HepG2 (cell line): ENCODE results near the gene CRYZL1. TPM values are rescaled to one million over a fixed set of nuclear protein-coding genes. Genes with fewer than 3 reads are reported as not detected.

ENCODE experiments used
- ETV6 ChIP-seq: sonication (generic); formaldehyde crosslinking; conservative IDR thresholded peaks from 2 replicates; pipeline ENCODE4 v1.4.0; 2020; ENCODE audit warnings: missing genetic modification reagents
- EZH2 ChIP-seq: conservative IDR thresholded peaks from 2 replicates; pipeline ENCODE4 v1.6.1; 2012; ENCODE audit warnings: mild to moderate bottlenecking, low read depth, low read length, moderate library complexity
- MATR3 ChIP-seq: sonication (generic); formaldehyde crosslinking; IDR thresholded peaks from 2 replicates; pipeline ENCODE4 v1.4.0; 2020; ENCODE audit warnings: missing genetic modification reagents
- MAZ ChIP-seq, 2 experiments: sonication (generic) in 1 of 2; formaldehyde crosslinking in 1 of 2; IDR thresholded peaks; 2 replicates each; pipeline versions ENCODE4 v1.5.0 to v1.6.1; 2012 to 2020; ENCODE audit warnings: low read depth in 2 of 2, mild to moderate bottlenecking in 2 of 2, borderline replicate concordance in 1 of 2, improper control_type of control experiment in 1 of 2, low read length in 1 of 2, missing genetic modification reagents in 1 of 2, moderate library complexity in 1 of 2
- MED8 ChIP-seq: sonication (generic); formaldehyde crosslinking; IDR thresholded peaks from 2 replicates; pipeline ENCODE4 v1.8.1; 2023; ENCODE audit warnings: mild to moderate bottlenecking, missing genetic modification reagents; ENCODE audit not compliant: insufficient replicate concordance
- PRPF4 ChIP-seq: fragments of 200-400 bp; formaldehyde crosslinking; IDR thresholded peaks from 2 replicates; pipeline ENCODE4 v1.6.1; 2016; ENCODE audit warnings: low read length, low read depth; ENCODE audit not compliant: poor library complexity, severe bottlenecking
- RFX3 ChIP-seq: IDR thresholded peaks from 2 replicates; pipeline ENCODE4 v1.6.1; 2016; ENCODE audit warnings: missing biosample characterization, missing genetic modification reagents
- RFX5 ChIP-seq: IDR thresholded peaks from 2 replicates; pipeline ENCODE4 v1.6.1; 2011; ENCODE audit warnings: low read depth, low read length, improper control_type of control experiment
- SRSF1 ChIP-seq: fragments of 200-400 bp; formaldehyde crosslinking; optimal IDR thresholded peaks from 2 replicates; pipeline ENCODE3; 2017; ENCODE audit warnings: mild to moderate bottlenecking, low read depth, low read length, moderate library complexity
- YEATS2 ChIP-seq: sonication (generic); formaldehyde crosslinking; IDR thresholded peaks from 2 replicates; pipeline ENCODE4 v1.4.0; 2020; ENCODE audit warnings: missing genetic modification reagents, borderline replicate concordance
- ZNF124 ChIP-seq: sonication (generic); formaldehyde crosslinking; IDR thresholded peaks from 2 replicates; pipeline ENCODE4 v1.4.0; 2020; ENCODE audit warnings: missing genetic modification reagents
- ZNF44 ChIP-seq: sonication (generic); formaldehyde crosslinking; IDR thresholded peaks from 2 replicates; pipeline ENCODE4 v1.5.1; 2020; ENCODE audit warnings: mild to moderate bottlenecking, missing genetic modification reagents
- ZNF781 ChIP-seq: sonication (generic); formaldehyde crosslinking; IDR thresholded peaks from 2 replicates; pipeline ENCODE4 v1.5.1; 2020; ENCODE audit warnings: borderline replicate concordance, mild to moderate bottlenecking, missing genetic modification reagents; ENCODE audit errors: not compliant biosample characterization
- polyA plus RNA-seq, 8 experiments: library from polyadenylated mRNA; depleted of rRNA in 3 of 8; stranded (reverse) in 7 of 8; unstranded in 1 of 8; fragments of >200 nt; fragmentation: Illumina TruSeq in 4 of 8; extraction: Trizol in 4 of 8; gene quantifications; 2 replicates each; pipeline versions ENCODE4 v1.2.1 to v1.2.3, GENCODE V29; 2011 to 2016; ENCODE audit warnings: low read depth in 4 of 8, missing spikeins in 1 of 8, mixed read lengths in 1 of 8; ENCODE audit not compliant: insufficient read depth in 1 of 8
- total RNA-seq, 5 experiments: library from RNA; depleted of rRNA; stranded (reverse); fragments of >200 nt; fragmentation: Illumina TruSeq; extraction: Trizol; gene quantifications; 2 replicates each; pipeline ENCODE4 v1.2.3, GENCODE V29; 2016; ENCODE audit warnings: low read depth in 1 of 5
- TF ChIP-seq, protein P1 (sequence below): sonication (generic); IDR thresholded peaks from 2 replicates; pipeline ENCODE4 v1.6.1; 2016; ENCODE audit warnings: low read depth, borderline replicate concordance
- TF ChIP-seq, protein P2 (sequence below): IDR thresholded peaks from 2 replicates; pipeline ENCODE4 v1.6.1; 2018; ENCODE audit warnings: missing genetic modification reagents
- TF ChIP-seq, protein P3 (sequence below): IDR thresholded peaks from 2 replicates; pipeline ENCODE4 v1.6.1; 2016; ENCODE audit warnings: missing compliant biosample characterization, missing genetic modification reagents, borderline replicate concordance

Gene CRYZL1
- total and polyA plus RNA-seq, 2 of the 13 experiments (the other 11 are each of a cell fraction or from before 2014, with no cell fraction given): 20.3 to 27.7 TPM

DNA sequence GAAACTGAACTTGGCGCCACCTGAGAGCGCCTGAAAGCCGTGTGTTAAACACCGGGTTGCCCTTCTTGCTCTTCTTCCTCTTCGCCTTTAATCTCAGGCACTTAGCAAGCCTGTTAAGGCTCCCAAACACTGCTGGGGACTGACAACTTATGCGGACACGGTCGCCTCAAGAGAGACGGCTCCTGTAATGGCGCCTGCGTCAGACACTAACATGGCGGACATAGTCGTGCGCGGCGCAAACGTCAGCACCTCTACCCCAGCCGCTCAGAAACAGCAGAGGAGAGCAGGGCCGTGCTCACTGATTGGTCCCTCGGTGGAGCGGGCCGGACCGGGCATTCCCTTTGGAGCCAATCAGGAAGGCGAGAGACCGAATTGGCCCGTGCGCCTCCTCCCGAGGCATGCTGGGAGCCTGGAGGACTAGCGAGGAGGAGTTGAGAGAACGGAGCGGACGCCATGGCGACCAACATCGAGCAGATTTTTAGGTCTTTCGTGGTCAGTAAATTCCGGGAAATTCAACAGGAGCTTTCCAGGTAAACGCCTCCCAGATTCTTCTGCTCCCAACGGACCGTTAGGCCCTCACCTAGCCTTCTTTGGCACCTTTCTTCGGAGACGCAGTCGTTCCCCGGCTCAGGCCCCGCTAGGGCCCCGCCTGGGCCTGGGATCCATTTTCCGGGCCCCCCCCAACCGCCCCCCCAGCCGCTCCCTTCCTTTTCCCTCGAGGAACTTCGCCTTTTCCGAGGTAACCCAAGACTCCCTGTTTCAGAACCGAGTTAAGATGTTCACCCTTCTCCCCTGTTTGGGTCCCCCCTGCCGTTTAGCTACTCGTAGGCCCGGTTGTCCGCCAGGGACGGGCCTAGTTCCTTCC lies 98.7 kb downstream of the CRYZL1 start, which contains the start of gene SON (continued):
- 0 out of 2 replicates have a peak, but pooled peaks have one; percentile 46 for TF ChIP-seq ZNF124 (CRISPR knock-in tag)
- TF ChIP-seq SRSF1: peak; percentile 75
- TF ChIP-seq, protein P1, sequence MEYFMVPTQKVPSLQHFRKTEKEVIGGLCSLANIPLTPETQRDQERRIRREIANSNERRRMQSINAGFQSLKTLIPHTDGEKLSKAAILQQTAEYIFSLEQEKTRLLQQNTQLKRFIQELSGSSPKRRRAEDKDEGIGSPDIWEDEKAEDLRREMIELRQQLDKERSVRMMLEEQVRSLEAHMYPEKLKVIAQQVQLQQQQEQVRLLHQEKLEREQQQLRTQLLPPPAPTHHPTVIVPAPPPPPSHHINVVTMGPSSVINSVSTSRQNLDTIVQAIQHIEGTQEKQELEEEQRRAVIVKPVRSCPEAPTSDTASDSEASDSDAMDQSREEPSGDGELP: peak; percentile 10; the same call in 1 of the 2 replicates
- TF ChIP-seq, protein P2, sequence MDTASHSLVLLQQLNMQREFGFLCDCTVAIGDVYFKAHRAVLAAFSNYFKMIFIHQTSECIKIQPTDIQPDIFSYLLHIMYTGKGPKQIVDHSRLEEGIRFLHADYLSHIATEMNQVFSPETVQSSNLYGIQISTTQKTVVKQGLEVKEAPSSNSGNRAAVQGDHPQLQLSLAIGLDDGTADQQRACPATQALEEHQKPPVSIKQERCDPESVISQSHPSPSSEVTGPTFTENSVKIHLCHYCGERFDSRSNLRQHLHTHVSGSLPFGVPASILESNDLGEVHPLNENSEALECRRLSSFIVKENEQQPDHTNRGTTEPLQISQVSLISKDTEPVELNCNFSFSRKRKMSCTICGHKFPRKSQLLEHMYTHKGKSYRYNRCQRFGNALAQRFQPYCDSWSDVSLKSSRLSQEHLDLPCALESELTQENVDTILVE (CRISPR knock-in tag): peak; percentile 56; the same call in 1 of the 2 replicates
- TF ChIP-seq MATR3: no peak
- TF ChIP-seq PRPF4: no peak
- TF ChIP-seq EZH2: no peak
- TF ChIP-seq ETV6 (CRISPR knock-in tag): no peak
- no peak for TF ChIP-seq ZNF44 (CRISPR knock-in tag)
- TF ChIP-seq, protein P3, sequence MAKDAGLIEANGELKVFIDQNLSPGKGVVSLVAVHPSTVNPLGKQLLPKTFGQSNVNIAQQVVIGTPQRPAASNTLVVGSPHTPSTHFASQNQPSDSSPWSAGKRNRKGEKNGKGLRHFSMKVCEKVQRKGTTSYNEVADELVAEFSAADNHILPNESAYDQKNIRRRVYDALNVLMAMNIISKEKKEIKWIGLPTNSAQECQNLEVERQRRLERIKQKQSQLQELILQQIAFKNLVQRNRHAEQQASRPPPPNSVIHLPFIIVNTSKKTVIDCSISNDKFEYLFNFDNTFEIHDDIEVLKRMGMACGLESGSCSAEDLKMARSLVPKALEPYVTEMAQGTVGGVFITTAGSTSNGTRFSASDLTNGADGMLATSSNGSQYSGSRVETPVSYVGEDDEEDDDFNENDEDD: peak; percentile 75; the same call in 1 of the 2 replicates
- TF ChIP-seq RFX5: peak; percentile 98
- TF ChIP-seq ZNF781 (CRISPR knock-in tag): no peak
- peak; percentile 53; the same call in 1 of the 2 replicates for TF ChIP-seq RFX3 (CRISPR knock-in tag)
- TF ChIP-seq MAZ (IDR thresholded peaks at IDR 0.05; ENCODE audit: borderline replicate concordance, low read depth, low read length): peak; percentile 85
- TF ChIP-seq MAZ (CRISPR knock-in tag; IDR thresholded peaks at IDR 0.05; ENCODE audit: low read depth): peak; percentile 42; the same call in 1 of the 2 replicates
- no peak for TF ChIP-seq MED8
- TF ChIP-seq YEATS2 (CRISPR knock-in tag): peak; percentile 53; the same call in 1 of the 2 replicates
